ENCODE measurements around the gene SH2B3.

GRCh38 chr12:111482462-111482861 lies 76.7 kb downstream of the SH2B3 start:
- peak; percentile 72 for TF ChIP-seq CTCF (conservative IDR thresholded peaks at IDR 0.05; ENCODE audit: low read length)
- TF ChIP-seq EZH2phosphoT487 (IDR thresholded peaks at IDR 0.05; ENCODE audit: borderline replicate concordance, low read depth, low read length), result no peak
